IPS-18a (cell line): ENCODE results near the gene EEF1G.

ENCODE experiments used
- H3K27ac ChIP-seq: one replicate; pipeline ENCODE4 v1.5.1; 2013; ENCODE audit warnings: low read length
- H3K27me3 ChIP-seq: one replicate; pipeline ENCODE4 v1.6.1; 2013; ENCODE audit warnings: mild to moderate bottlenecking, low read length; ENCODE audit not compliant: control insufficient read depth, insufficient read depth
- H3K36me3 ChIP-seq: one replicate; pipeline ENCODE4 v1.6.1; 2013; ENCODE audit warnings: low read depth, low read length; ENCODE audit not compliant: control insufficient read depth
- H3K4me1 ChIP-seq: one replicate; pipeline ENCODE4 v1.6.1; 2013; ENCODE audit warnings: low read depth, low read length; ENCODE audit not compliant: control insufficient read depth
- H3K4me3 ChIP-seq: one replicate; pipeline ENCODE4 v1.5.1; 2013; ENCODE audit warnings: low read length
- H3K9ac ChIP-seq: one replicate; pipeline ENCODE4 v1.6.1; 2013; ENCODE audit warnings: mild to moderate bottlenecking, low read length, moderate library complexity
- H3K9me3 ChIP-seq: one replicate; pipeline ENCODE4 v1.6.1; 2013; ENCODE audit warnings: low read depth, low read length; ENCODE audit not compliant: control insufficient read depth

EEF1G gene

DNA sequence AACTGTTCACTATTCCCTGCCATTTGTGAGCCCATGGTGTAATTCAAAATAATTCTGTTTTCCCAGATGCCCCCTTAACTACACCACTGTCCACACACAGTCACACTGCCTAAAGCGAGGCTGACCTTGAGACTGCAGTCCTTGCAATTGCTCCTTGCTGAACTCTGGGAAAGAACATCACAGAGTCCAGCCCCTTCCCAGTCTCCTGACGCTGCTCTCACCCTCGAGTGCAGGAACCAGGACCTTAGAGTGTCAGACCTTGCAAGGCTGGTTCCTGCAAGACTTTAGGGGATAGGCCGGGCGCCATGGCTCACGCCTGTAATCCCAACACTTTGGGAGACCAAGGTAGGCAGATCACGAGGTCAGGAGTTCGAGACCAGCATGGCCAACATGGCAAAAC lies 60.7 kb downstream of the EEF1G start:
- Histone ChIP-seq H3K4me1 (peaks cover 12% of the 10 kb centered on the region), H3K9ac (no peak overlapping the region)

More for the DNA sequence above, 60.7 kb downstream of the EEF1G start:
- no peak overlapping the region for H3K27ac ChIP-seq
- H3K27me3 ChIP-seq, result no peaks in the 10 kb centered on the region
- no peak overlapping the region for H3K4me3 ChIP-seq
- H3K9me3 ChIP-seq, result no peaks in the 10 kb centered on the region
- no peaks in the 10 kb centered on the region for H3K36me3 ChIP-seq
